ENCODE data around the gene TBCA.

TBCA gene

GRCh38 chr5:77776554-77777206 lies 541 bp upstream of the TBCA start:
- no peaks in the 10 kb centered on the region for H3K9me3 ChIP-seq (ENCODE audit: insufficient read depth, low read depth, low read length)
- H3K9ac ChIP-seq (ENCODE audit: low read depth, low read length, poor library complexity, severe bottlenecking) = peak overlapping the region; percentile 88
- peaks cover 46% of the 10 kb centered on the region for H3K4me1 ChIP-seq (ENCODE audit: insufficient read depth, low read length, poor library complexity, severe bottlenecking)
- H3K4me3 ChIP-seq (ENCODE audit: low read length, poor library complexity, severe bottlenecking) = peak overlapping the region; percentile 87
- peak overlapping the region; percentile 95 for H2AFZ ChIP-seq (ENCODE audit: low read length)
- H3F3A ChIP-seq (ENCODE audit: low read depth) = no peaks in the 10 kb centered on the region
- no peak for TF ChIP-seq CTCF (conservative IDR thresholded peaks at IDR 0.05; ENCODE audit: low read length)
- TF ChIP-seq EZH2phosphoT487 (IDR thresholded peaks at IDR 0.05; ENCODE audit: borderline replicate concordance) = no peak
- H3K9me2 ChIP-seq (replicated peaks; ENCODE audit: low read depth, low read length) = no peaks in the 10 kb centered on the region
- peaks cover 40% of the 10 kb centered on the region for H3K79me2 ChIP-seq (ENCODE audit: insufficient read depth, low read length)
- peak overlapping the region; percentile 93 for H3K4me2 ChIP-seq (ENCODE audit: low read depth, low read length, poor library complexity, severe bottlenecking)
- peaks cover 40% of the 10 kb centered on the region for H4K20me1 ChIP-seq (ENCODE audit: insufficient read depth, low read length, poor library complexity, severe bottlenecking)
- no peaks in the 10 kb centered on the region for H3K36me3 ChIP-seq (ENCODE audit: insufficient read depth, low read length)
- no peaks in the 10 kb centered on the region for H3K27me3 ChIP-seq (ENCODE audit: insufficient read depth, low read length, poor library complexity, severe bottlenecking)

GRCh38 chr5:77774981-77775789 lies 954 bp downstream of the TBCA start:
- Histone ChIP-seq H3K9me2 (replicated peaks; ENCODE audit: low read depth, low read length) (no peaks in the 10 kb centered on the region), H2AFZ (ENCODE audit: low read length) (peak overlapping the region; percentile 79; the same call in 1 of the 2 replicates), H3K4me3 (ENCODE audit: low read length, poor library complexity, severe bottlenecking) (peak overlapping the region; percentile 87), H3K4me2 (ENCODE audit: low read depth, low read length, poor library complexity, severe bottlenecking) (peak overlapping the region; percentile 93), H3K27me3 (ENCODE audit: insufficient read depth, low read length, poor library complexity, severe bottlenecking) (no peaks in the 10 kb centered on the region), H3K9ac (ENCODE audit: low read depth, low read length, poor library complexity, severe bottlenecking) (peak overlapping the region; percentile 88), H3K79me2 (ENCODE audit: insufficient read depth, low read length) (peaks cover 55% of the 10 kb centered on the region), H3K4me1 (ENCODE audit: insufficient read depth, low read length, poor library complexity, severe bottlenecking) (peaks cover 58% of the 10 kb centered on the region), H4K20me1 (ENCODE audit: insufficient read depth, low read length, poor library complexity, severe bottlenecking) (peaks cover 55% of the 10 kb centered on the region), H3K9me3 (ENCODE audit: insufficient read depth, low read depth, low read length) (no peaks in the 10 kb centered on the region), H3F3A (ENCODE audit: low read depth) (no peaks in the 10 kb centered on the region), H3K36me3 (ENCODE audit: insufficient read depth, low read length) (no peaks in the 10 kb centered on the region)
- no peak for TF ChIP-seq EZH2phosphoT487 (IDR thresholded peaks at IDR 0.05; ENCODE audit: borderline replicate concordance)
- no peak for TF ChIP-seq CTCF (conservative IDR thresholded peaks at IDR 0.05; ENCODE audit: low read length)

- H3K9ac ChIP-seq (ENCODE audit: low read depth, low read length, poor library complexity, severe bottlenecking) = peak overlapping the region; percentile 88
- no peak overlapping the region for H2AFZ ChIP-seq (ENCODE audit: low read length)
- peaks cover 69% of the 10 kb centered on the region for H3K4me1 ChIP-seq (ENCODE audit: insufficient read depth, low read length, poor library complexity, severe bottlenecking)
- H3K27me3 ChIP-seq (ENCODE audit: insufficient read depth, low read length, poor library complexity, severe bottlenecking) = no peaks in the 10 kb centered on the region
- H4K20me1 ChIP-seq (ENCODE audit: insufficient read depth, low read length, poor library complexity, severe bottlenecking) = peaks cover 69% of the 10 kb centered on the region
- H3K36me3 ChIP-seq (ENCODE audit: insufficient read depth, low read length) = no peaks in the 10 kb centered on the region
- H3F3A ChIP-seq (ENCODE audit: low read depth) = no peaks in the 10 kb centered on the region
- TF ChIP-seq EZH2phosphoT487 (IDR thresholded peaks at IDR 0.05; ENCODE audit: borderline replicate concordance) = no peak
- H3K4me2 ChIP-seq (ENCODE audit: low read depth, low read length, poor library complexity, severe bottlenecking) = peak overlapping the region; percentile 93
- H3K9me2 ChIP-seq (replicated peaks; ENCODE audit: low read depth, low read length) = no peaks in the 10 kb centered on the region
- no peaks in the 10 kb centered on the region for H3K9me3 ChIP-seq (ENCODE audit: insufficient read depth, low read depth, low read length)
- H3K79me2 ChIP-seq (ENCODE audit: insufficient read depth, low read length) = peaks cover 69% of the 10 kb centered on the region
- H3K4me3 ChIP-seq (ENCODE audit: low read length, poor library complexity, severe bottlenecking) = peak overlapping the region; percentile 87
Observed at GRCh38 chr5:77773734-77774280, 2.3 kb downstream of the TBCA start.
